ENCODE data around the gene TMEM243. TPM values are rescaled to one million over a fixed set of nuclear protein-coding genes. Genes with fewer than 3 reads are reported as not detected.
"Not testable (repeated sequence)": the region's sequence is repeated elsewhere in the genome, so short reads cannot be mapped to it uniquely, and the experiment has no call there.

The TMEM243 gene
- total RNA-seq, 2 donors from 2014 or later = 58.8 to 70.8 TPM

DNA sequence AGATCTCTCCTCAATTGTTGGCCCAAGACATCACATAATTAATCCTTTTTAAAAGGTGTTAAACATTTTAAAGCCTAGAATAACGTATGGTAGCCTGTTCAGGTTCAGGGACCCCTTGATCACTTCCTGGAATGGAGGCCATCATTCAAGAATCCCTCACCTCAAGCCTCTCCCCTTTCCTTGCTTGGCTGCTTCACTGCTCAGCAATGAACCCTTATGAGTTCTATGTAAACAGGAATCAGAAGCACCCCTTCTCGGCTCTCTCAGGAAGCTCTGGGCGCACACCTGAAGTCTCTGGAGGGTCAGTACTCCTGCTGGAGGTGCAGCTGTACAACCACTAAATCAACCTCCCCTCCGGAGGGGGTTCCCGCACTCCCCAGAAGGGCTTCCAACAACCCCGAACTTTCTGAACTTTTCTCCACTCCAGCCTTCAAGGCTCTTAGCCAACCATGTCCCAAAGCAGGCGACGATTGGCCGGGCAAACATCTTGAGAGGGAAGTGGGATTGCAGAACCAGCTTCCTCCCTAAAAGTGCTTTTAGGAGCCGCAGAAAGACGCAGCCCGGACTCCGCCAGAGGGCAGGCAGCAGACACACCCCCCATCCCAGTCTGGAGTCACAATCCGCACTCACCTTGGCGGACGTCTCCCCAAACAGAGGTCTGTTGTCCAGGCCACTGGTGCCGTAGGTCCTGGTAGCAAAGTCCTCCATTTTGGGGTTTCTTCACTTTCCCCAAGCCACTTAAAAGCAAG, 562 bp downstream of the TMEM243 start:
- peak overlapping the region; percentile 96 for H3K4me3 Mint-ChIP-seq
- no peaks in the 10 kb centered on the region for H3K27me3 Mint-ChIP-seq
- peaks cover 57% of the 10 kb centered on the region for H3K36me3 Mint-ChIP-seq (ENCODE audit: low read depth)
- no peaks in the 10 kb centered on the region for H3K9me3 Mint-ChIP-seq
- peak; percentile 1 for ATAC-seq (replicated peaks)
- H3K4me1 Mint-ChIP-seq = peaks cover 13% of the 10 kb centered on the region
- peak overlapping the region; percentile 92 for H3K27ac Mint-ChIP-seq

DNA sequence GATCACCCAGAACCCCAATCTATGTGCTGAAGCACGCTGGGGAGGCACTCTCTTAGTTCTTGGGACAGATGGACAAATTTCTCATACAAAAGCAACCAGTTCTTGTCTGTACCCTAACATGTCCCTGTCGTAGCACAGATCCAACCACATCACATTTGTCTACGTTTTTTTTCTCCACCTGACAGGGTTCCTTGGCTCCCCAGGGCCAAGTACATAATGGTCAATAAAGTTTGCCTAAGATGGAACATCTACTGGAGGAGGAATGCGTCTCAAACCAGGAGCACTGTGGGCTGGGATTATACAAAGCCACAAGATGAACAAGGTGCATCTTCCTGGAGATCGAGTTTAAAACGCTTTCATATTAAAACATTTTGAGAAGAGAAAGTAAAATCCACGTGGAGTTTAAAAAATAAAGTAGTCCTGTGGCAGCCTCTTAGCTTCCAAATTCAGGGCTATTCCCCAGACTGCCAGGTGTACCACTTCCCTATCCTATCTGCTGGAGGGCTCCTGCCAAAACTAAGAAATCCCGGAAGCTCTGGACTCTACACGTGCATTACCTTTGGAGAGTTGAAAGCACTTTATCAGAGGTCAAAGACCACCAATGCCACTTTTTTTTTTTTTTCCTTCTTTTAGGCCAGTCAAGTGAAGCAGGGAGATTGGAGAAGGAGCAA, 1.4 kb downstream of the TMEM243 start:
- Mint-ChIP-seq H3K27ac (peak overlapping the region; percentile 92), H3K36me3 (ENCODE audit: low read depth) (peaks cover 64% of the 10 kb centered on the region), H3K27me3 (no peaks in the 10 kb centered on the region), H3K9me3 (no peaks in the 10 kb centered on the region), H3K4me1 (peaks cover 20% of the 10 kb centered on the region), H3K4me3 (peak overlapping the region; percentile 96)
- ATAC-seq (replicated peaks) = no peak

DNA sequence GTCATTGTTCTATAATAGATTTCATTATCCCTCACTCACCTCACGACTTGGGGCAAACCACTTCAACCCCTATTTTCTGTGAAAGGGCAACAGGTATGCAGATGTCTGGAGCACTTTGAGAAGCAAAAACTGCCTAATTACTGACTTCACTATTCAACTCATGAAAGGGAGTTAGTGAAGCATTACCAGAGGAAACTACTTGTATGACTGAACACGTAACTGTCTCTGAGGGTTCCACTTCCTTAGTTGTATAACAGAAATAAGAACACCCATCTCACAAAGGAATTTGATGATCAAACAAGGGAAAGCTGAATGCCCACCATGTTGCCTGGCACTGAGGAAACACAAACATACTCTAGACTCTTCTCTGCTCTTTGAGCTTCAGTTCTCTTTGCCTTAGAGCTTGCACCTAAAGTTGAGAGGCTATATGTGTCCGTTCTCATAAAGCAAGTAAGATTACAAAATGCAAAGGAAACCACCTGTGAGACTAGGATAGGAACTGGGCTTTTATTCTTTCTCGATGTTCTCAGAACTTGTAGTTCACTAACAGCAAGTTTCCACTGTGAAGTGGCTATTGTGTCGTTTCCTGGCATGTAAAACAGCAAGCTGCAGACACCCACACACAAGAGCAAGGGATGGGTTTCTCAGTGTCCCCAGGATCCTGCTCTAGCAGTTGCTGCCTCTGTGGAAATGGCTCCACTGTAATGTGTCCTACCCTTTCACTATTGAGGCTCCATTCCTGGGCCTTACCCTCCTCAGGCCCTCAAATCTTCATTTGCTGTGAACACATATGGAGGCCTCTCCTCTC, 2.6 kb downstream of the TMEM243 start:
- Mint-ChIP-seq H3K36me3 (ENCODE audit: low read depth) (peaks cover 77% of the 10 kb centered on the region), H3K4me1 (peaks cover 32% of the 10 kb centered on the region), H3K4me3 (peak overlapping the region; percentile 96), H3K27me3 (no peaks in the 10 kb centered on the region), H3K27ac (peak overlapping the region; percentile 92), H3K9me3 (no peaks in the 10 kb centered on the region)
- peak; percentile 65 for ATAC-seq (replicated peaks)

DNA sequence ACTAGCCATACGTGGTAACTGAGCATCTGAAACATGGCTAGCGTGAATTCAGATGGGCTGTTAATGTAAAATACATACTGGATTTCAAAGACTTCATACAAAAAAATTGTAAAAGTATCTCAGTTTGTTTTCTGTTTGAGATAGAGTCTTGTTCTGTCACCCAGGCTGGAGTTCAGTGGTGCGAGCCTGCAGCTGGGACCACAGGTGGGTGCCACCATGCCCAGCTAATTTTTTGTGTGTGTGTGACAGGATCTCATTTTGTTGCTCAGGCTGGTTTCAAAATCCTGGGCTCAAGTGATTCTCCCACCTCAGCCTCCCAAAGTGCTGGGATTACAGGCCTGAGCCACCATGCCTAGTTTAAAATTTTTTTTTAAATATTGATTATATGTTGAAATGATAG, 4.5 kb downstream of the TMEM243 start:
- no peaks in the 10 kb centered on the region for H3K9me3 Mint-ChIP-seq
- ATAC-seq (replicated peaks) = no peak
- H3K4me1 Mint-ChIP-seq = peaks cover 39% of the 10 kb centered on the region

DNA sequence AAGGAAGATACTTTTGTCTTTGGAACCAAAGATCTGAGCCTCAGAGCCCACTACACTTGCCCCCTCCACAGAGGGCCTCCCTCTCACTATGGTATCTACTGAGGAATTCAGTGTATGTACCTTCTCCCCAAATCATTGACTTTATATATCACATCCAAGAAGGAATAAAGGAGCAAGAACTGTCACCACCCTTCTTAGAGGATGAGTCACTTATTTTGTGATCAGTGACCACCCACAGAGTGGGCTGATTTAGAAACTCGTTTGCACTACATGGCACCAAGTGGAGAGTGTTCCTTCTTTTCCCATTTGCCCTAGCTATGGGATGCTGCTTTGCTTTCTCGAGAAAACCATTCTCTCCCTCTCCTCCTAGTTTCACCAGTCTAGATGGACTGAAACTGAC, 5.7 kb downstream of the TMEM243 start:
- no peaks in the 10 kb centered on the region for H3K27me3 Mint-ChIP-seq
- peaks cover 93% of the 10 kb centered on the region for H3K36me3 Mint-ChIP-seq (ENCODE audit: low read depth)
- no peaks in the 10 kb centered on the region for H3K9me3 Mint-ChIP-seq
- H3K4me1 Mint-ChIP-seq = peaks cover 51% of the 10 kb centered on the region
- H3K27ac Mint-ChIP-seq = peak overlapping the region; percentile 82
- H3K4me3 Mint-ChIP-seq = peak overlapping the region; percentile 96
- no peak for ATAC-seq (replicated peaks)

More for the DNA sequence above, 4.5 kb downstream of the TMEM243 start:
- H3K4me3 Mint-ChIP-seq = peak overlapping the region; percentile 96
- peaks cover 93% of the 10 kb centered on the region for H3K36me3 Mint-ChIP-seq (ENCODE audit: low read depth)
- H3K27ac Mint-ChIP-seq = peak overlapping the region; percentile 82
- no peaks in the 10 kb centered on the region for H3K27me3 Mint-ChIP-seq

DNA sequence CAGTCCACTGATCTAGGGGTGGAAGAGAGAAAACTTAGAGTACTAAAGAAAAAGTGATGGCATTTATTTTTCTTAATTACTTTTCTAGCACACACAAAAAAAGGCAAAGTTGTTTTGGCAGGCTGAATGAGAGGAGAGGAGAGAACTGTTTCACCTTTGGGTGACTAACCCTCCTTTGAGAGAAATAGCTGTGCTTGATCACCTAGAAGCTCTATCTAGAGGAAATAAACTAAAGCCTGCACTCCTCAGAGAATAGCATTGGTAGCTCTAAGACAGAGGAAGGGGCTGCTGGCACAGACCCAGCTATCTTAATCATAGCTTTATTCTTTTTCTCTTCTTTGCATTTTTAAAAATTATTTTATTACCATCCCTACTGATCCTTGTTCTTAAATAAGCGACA, 6.3 kb downstream of the TMEM243 start:
- Mint-ChIP-seq H3K27me3 (no peaks in the 10 kb centered on the region), H3K4me3 (peak overlapping the region; percentile 96), H3K36me3 (ENCODE audit: low read depth) (peaks cover 93% of the 10 kb centered on the region), H3K9me3 (no peaks in the 10 kb centered on the region), H3K4me1 (peaks cover 57% of the 10 kb centered on the region), H3K27ac (peak overlapping the region; percentile 82)
- no peak for ATAC-seq (replicated peaks)

DNA sequence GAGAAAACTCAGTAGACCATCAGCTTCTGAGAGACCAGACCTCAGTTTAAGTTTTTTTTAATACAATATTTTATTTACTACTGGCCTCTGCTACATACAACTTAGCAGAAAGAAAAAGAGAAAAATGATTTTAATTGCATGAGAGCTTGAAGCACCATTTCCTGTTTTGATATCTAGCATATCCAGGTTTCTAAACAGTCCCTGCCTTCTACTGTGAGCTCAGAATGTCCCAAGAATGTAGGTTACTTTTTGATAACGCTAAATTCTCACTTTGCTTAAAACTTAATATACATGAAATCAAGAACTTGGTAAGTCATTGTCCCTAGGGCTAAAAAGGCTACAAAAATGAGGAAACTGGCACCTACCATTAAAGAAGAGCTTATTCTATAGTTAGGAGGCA, 7.0 kb downstream of the TMEM243 start:
- Mint-ChIP-seq H3K4me1 (peaks cover 64% of the 10 kb centered on the region), H3K9me3 (no peaks in the 10 kb centered on the region), H3K4me3 (peak overlapping the region; percentile 96), H3K27me3 (no peaks in the 10 kb centered on the region), H3K27ac (peak overlapping the region; percentile 82), H3K36me3 (ENCODE audit: low read depth) (peaks cover 93% of the 10 kb centered on the region)
- ATAC-seq (replicated peaks) = no peak

DNA sequence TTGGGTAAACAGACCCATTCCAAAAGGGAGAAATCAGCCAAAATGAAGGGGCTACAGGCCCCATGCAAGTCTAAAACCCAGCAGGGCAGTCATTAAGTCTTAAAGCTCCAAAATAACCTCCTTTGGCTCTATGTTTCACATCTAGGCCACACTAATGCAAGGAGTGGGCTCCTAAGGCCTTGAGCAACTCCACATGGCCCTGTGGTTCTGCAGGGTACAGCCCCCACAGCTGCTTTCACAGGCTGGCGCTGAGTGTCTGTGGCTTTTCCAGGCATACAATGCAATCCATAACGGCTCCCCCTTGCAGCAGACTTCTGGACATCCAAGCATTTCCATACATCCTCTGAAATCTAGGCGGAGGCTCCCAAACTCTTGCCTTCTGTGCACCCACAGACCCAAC, 9.0 kb downstream of the TMEM243 start:
- peak overlapping the region; percentile 84 for H3K27ac Mint-ChIP-seq
- peaks cover 58% of the 10 kb centered on the region for H3K4me1 Mint-ChIP-seq

DNA sequence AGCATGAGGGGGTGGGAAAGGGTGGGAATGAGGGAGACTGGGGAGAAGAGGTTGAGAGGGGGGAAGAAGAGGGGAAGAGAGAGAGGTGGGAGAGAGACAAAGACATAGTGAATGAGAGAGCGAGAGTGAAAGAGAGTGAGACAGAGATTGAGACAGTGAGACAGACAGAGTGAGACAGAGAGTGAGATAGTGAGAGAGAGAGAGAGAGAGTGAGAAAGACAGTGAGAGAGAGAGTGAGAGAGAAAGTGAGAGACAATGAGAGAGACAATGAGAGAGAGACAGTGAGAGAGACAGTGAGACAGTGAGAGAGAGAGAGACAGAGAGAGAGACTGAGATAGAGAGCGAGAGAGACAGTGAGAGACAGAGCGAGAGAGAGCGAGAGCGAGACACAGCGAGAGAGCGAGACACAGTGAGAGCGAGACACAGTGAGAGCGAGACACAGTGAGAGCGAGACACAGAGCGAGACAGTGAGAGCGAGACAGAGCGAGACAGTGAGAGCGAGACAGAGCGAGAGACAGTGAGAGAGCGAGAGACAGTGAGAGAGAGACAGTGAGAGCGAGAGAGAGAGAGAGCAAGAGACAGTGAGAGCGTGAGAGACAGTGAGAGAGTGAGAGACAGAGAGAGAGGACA, 10.1 kb downstream of the TMEM243 start:
- peak overlapping the region; percentile 44 for H3K4me3 Mint-ChIP-seq
- peaks cover 94% of the 10 kb centered on the region for H3K36me3 Mint-ChIP-seq (ENCODE audit: low read depth)
- H3K27me3 Mint-ChIP-seq = no peaks in the 10 kb centered on the region
- H3K4me1 Mint-ChIP-seq = peaks cover 55% of the 10 kb centered on the region
- no peaks in the 10 kb centered on the region for H3K9me3 Mint-ChIP-seq
- peak overlapping the region; percentile 84 for H3K27ac Mint-ChIP-seq
- ATAC-seq (replicated peaks) = peak; percentile 25

More for the DNA sequence above, 9.0 kb downstream of the TMEM243 start:
- peaks cover 91% of the 10 kb centered on the region for H3K36me3 Mint-ChIP-seq (ENCODE audit: low read depth)
- no peaks in the 10 kb centered on the region for H3K27me3 Mint-ChIP-seq
- H3K4me3 Mint-ChIP-seq = peak overlapping the region; percentile 44
- ATAC-seq (replicated peaks) = no peak
- H3K9me3 Mint-ChIP-seq = no peaks in the 10 kb centered on the region

DNA sequence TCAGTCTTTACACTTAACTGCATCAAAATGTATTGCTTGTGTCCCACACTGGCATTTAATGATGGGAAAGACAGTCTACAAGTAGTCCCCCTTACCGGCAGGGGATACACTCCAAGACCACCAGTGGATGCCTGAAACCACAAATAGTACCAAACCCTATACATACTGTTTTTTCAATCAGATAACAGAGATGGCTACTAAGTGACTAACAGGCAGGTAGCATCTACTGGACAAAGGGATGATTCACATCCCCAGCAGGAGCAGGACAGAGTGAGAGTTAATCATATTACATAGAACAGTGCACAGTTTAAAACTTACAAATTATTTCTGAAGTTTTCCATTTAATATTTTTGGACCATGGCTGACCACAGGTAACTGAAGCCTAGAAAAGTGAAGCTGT, 13.2 kb downstream of the TMEM243 start:
- ATAC-seq (replicated peaks) = peak; percentile 31

DNA sequence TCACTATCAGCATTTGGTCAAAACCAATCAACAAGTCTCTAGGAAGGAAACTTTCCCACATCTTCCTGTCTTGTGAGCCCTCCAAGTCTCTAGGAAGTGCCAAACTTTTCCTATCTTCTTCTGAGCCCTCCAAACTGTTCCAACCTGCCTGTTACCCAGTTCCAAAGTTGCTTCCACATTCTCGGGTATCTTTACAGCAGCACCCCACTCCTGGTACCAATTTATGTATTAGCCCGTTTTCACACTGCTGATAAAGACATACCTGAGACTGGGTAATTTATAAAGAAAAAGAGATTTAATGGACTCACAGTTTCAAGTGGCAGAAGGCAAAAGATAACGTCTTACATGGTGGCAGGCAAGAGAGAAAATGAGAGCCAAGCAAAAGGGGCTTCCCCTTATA, 13.8 kb downstream of the TMEM243 start:
- peak overlapping the region; percentile 63 for H3K27ac Mint-ChIP-seq
- ATAC-seq (replicated peaks); H3K9me3 Mint-ChIP-seq; H3K27me3 Mint-ChIP-seq: not testable (repeated sequence)
- H3K4me3 Mint-ChIP-seq = peak overlapping the region; percentile 24
- H3K4me1 Mint-ChIP-seq = peaks cover 48% of the 10 kb centered on the region
- peaks cover 95% of the 10 kb centered on the region for H3K36me3 Mint-ChIP-seq (ENCODE audit: low read depth)

More for the DNA sequence above, 13.2 kb downstream of the TMEM243 start:
- H3K27me3 Mint-ChIP-seq = no peaks in the 10 kb centered on the region
- H3K36me3 Mint-ChIP-seq (ENCODE audit: low read depth) = peaks cover 95% of the 10 kb centered on the region
- peaks cover 48% of the 10 kb centered on the region for H3K4me1 Mint-ChIP-seq
- no peaks in the 10 kb centered on the region for H3K9me3 Mint-ChIP-seq
- peak overlapping the region; percentile 24 for H3K4me3 Mint-ChIP-seq
- H3K27ac Mint-ChIP-seq = peak overlapping the region; percentile 63

DNA sequence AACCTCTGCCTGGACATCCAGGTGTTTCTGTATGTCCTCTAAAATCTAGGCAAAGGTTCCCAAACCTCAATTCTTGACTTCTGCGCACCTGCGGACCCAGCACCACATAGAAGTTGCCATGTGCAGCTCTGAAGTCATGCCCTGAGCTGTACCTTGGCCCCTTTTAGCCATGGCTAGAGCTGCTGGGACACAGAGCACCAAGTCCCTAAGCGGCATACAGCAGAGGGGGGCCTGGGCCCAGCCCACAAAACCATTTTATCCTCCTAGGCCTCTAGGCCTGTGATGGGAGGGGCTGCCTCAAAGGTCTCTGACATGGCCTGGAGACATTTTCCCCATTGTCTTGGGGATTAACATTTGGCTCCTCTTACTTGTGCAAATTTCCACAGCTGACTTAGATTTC, 14.6 kb downstream of the TMEM243 start:
- peaks cover 49% of the 10 kb centered on the region for H3K4me1 Mint-ChIP-seq
- no peaks in the 10 kb centered on the region for H3K27me3 Mint-ChIP-seq
- no peak overlapping the region for H3K27ac Mint-ChIP-seq
- no peaks in the 10 kb centered on the region for H3K9me3 Mint-ChIP-seq
- H3K36me3 Mint-ChIP-seq (ENCODE audit: low read depth) = peaks cover 95% of the 10 kb centered on the region
- no peak for ATAC-seq (replicated peaks)
- no peak overlapping the region for H3K4me3 Mint-ChIP-seq

DNA sequence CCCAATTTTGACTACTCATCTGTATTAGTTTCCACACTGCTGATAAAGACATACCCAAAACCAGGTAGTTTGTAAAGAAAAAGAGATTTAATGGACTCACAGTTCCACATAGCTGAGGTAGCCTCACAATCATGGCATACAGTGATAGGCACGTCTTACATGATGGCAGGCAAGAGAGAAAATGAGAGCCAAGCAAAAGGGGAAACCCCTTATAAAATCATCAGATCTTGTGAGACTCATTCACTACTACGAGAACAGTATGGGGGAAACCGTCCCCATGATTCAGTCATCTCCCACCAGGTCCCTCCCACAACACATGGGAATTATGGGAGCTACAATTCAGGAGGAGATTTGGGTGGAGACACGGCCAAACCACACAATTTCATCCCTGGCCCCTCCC, 15.6 kb downstream of the TMEM243 start:
- peaks cover 95% of the 10 kb centered on the region for H3K36me3 Mint-ChIP-seq (ENCODE audit: low read depth)
- H3K27ac Mint-ChIP-seq = peak overlapping the region; percentile 88
- not testable (repeated sequence) for H3K9me3 Mint-ChIP-seq, H3K27me3 Mint-ChIP-seq
- peak; percentile 62 for ATAC-seq (replicated peaks)
- H3K4me1 Mint-ChIP-seq = peaks cover 48% of the 10 kb centered on the region
- peak overlapping the region; percentile 70 for H3K4me3 Mint-ChIP-seq

DNA sequence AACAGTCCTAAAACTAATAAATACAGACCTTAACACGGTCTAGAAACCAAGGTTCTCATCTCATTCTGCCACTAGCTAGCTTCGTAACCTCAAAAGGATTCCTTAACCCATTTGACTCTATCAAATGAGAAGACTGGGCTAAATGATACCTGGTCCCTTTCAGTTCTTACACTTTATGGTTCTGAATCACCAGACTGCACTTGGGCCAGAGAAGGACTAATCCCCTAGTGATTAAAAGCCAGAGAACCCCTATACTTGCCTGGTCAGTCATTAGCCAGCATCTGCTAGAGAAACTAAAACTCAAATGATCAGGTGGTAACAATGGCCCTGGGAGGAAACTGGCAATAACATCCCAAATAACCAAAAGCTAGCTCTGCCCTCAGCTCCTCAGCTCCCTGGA, 16.8 kb downstream of the TMEM243 start:
- Mint-ChIP-seq H3K27me3 (no peaks in the 10 kb centered on the region), H3K9me3 (no peaks in the 10 kb centered on the region), H3K27ac (peak overlapping the region; percentile 21), H3K4me1 (peaks cover 38% of the 10 kb centered on the region), H3K4me3 (peak overlapping the region; percentile 61), H3K36me3 (ENCODE audit: low read depth) (peaks cover 95% of the 10 kb centered on the region)
- ATAC-seq (replicated peaks) = peak; percentile 24
